Neural progenitor cell (in vitro differentiated cells): ENCODE data around the gene RANBP2.

Source experiments
- CTCF ChIP-seq: fragments of 200-600 bp; sonication (generic); IDR thresholded peaks from 2 replicates; pipeline ENCODE4 v1.5.1; 2017; ENCODE audit warnings: antibody characterized with exemption, mild to moderate bottlenecking
- EZH2 ChIP-seq: fragments of 200-600 bp; sonication (generic); IDR thresholded peaks from 2 replicates; pipeline ENCODE4 v1.6.1; 2017; ENCODE audit warnings: antibody characterized with exemption, mild to moderate bottlenecking, moderate library complexity

- TF ChIP-seq CTCF = no peak
- no peak for TF ChIP-seq EZH2
Measured at GRCh38 chr2:108813732-108814131, 94.5 kb downstream of the RANBP2 start.
